Measurements from ENCODE around the gene MORN3. TPM values are rescaled to one million over a fixed set of nuclear protein-coding genes. Genes with fewer than 3 reads are reported as not detected.
"Not testable (repeated sequence)": the region's sequence is repeated elsewhere in the genome, so short reads cannot be mapped to it uniquely, and the experiment has no call there.

The MORN3 gene
- total RNA-seq, 1 donor: 1.4 TPM

DNA sequence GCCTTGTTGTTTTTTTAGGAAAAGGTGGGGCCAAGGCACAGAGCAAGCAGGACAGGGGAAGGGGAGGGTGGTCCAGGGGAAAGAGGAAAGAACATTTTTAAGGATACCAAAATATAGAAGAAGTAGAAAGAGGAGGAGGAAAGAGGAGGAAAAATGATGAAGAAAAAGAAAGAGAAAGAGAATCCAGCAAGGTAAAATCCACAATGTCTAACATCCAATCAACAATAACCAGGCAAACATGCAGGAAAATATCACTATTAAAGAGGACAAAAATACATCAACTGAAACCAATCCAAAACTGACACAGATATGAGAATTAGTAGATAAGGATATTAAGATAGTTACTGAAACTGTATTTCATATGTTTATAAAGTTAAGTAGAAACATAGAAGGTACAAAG, 36.1 kb upstream of the MORN3 start:
- no peak for DNase-seq (ENCODE audit: insufficient read length, low spot score, missing footprints)
- Histone ChIP-seq H3K4me2 (ENCODE audit: insufficient read depth, low read length) (no peak overlapping the region), H4K20me1 (ENCODE audit: insufficient read depth, low read length) (no peaks in the 10 kb centered on the region), H3K27me3 (ENCODE audit: insufficient read depth, low read length) (peaks cover 4% of the 10 kb centered on the region), H3K27ac (ENCODE audit: low read depth, low read length) (no peak overlapping the region), H3K4me3 (ENCODE audit: insufficient read depth, low read length) (no peak overlapping the region), H3K79me2 (ENCODE audit: insufficient read depth, low read length) (no peaks in the 10 kb centered on the region), H3K4me1 (ENCODE audit: insufficient read depth, low read length) (no peaks in the 10 kb centered on the region), H3K36me3 (ENCODE audit: insufficient read depth, low read length) (no peaks in the 10 kb centered on the region), H3K9me3 (ENCODE audit: low read depth, low read length) (no peaks in the 10 kb centered on the region), H2AFZ (ENCODE audit: low read length) (no peak overlapping the region)
- TF ChIP-seq, protein P1, sequence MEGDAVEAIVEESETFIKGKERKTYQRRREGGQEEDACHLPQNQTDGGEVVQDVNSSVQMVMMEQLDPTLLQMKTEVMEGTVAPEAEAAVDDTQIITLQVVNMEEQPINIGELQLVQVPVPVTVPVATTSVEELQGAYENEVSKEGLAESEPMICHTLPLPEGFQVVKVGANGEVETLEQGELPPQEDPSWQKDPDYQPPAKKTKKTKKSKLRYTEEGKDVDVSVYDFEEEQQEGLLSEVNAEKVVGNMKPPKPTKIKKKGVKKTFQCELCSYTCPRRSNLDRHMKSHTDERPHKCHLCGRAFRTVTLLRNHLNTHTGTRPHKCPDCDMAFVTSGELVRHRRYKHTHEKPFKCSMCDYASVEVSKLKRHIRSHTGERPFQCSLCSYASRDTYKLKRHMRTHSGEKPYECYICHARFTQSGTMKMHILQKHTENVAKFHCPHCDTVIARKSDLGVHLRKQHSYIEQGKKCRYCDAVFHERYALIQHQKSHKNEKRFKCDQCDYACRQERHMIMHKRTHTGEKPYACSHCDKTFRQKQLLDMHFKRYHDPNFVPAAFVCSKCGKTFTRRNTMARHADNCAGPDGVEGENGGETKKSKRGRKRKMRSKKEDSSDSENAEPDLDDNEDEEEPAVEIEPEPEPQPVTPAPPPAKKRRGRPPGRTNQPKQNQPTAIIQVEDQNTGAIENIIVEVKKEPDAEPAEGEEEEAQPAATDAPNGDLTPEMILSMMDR (IDR thresholded peaks at IDR 0.05; ENCODE audit: extremely low read depth, low read depth, low read length): no peak

DNA sequence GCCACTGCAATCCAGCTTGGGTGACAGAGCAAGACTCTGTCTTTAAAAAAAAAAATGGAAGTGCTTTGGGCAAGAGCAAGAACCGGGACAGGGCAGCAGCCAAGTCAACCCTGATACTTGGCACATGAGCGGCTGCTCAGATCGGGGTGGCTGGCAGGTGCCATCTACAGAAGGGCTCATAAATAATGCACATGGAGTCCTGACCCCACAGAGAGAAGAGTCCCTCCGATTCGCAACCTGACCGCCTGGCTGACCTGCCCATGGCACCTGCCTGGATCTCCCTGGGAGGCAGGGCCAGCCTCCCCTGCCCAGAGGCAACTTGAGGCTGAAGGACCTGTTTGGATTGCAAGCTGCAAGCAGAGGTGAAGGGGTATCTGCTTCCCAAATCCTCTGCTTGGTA, 33.5 kb upstream of the MORN3 start:
- Histone ChIP-seq H3K27me3 (ENCODE audit: insufficient read depth, low read length) (peaks cover 4% of the 10 kb centered on the region), H3K4me2 (ENCODE audit: insufficient read depth, low read length) (no peak overlapping the region), H3K79me2 (ENCODE audit: insufficient read depth, low read length) (no peaks in the 10 kb centered on the region), H2AFZ (ENCODE audit: low read length) (no peak overlapping the region), H3K4me3 (ENCODE audit: insufficient read depth, low read length) (no peak overlapping the region), H4K20me1 (ENCODE audit: insufficient read depth, low read length) (no peaks in the 10 kb centered on the region), H3K36me3 (ENCODE audit: insufficient read depth, low read length) (no peaks in the 10 kb centered on the region), H3K27ac (ENCODE audit: low read depth, low read length) (no peak overlapping the region), H3K9me3 (ENCODE audit: low read depth, low read length) (no peaks in the 10 kb centered on the region), H3K4me1 (ENCODE audit: insufficient read depth, low read length) (no peaks in the 10 kb centered on the region)
- TF ChIP-seq, protein P1 (IDR thresholded peaks at IDR 0.05; ENCODE audit: extremely low read depth, low read depth, low read length): no peak
- DNase-seq (ENCODE audit: insufficient read length, low spot score, missing footprints): no peak

DNA sequence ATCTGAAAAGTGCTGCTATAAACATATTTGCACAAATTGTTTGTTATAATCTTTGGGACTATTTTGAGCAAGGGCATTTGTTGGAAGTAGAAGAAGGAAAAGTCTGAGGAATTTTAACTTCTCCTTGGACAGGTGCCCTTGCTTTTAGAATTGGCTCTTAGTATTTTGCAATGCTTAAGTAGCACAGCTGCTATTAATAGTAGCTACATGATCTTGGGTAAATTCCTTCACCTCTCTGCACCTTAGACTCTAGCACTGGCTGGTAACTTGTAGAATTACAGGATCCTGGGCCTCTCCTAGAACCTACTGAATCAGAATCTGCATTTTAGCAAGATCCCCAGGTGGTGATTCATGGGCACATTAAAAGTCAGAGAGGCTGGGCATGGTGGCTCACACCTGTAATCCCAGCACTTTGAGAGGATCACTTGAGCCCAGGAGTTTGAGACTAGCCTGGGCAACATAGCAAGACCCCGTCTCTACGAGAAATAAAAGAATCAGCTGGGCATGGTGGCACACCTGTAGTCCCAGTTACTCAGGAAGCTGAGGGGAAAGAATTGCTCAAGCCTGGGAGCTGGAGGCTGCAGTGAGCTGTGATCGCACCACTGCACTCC, 32.3 kb upstream of the MORN3 start:
- peaks cover 4% of the 10 kb centered on the region for H3K27me3 ChIP-seq (ENCODE audit: insufficient read depth, low read length)
- no peaks in the 10 kb centered on the region for H3K4me1 ChIP-seq (ENCODE audit: insufficient read depth, low read length)
- no peaks in the 10 kb centered on the region for H4K20me1 ChIP-seq (ENCODE audit: insufficient read depth, low read length)
- H2AFZ ChIP-seq (ENCODE audit: low read length): no peak overlapping the region
- H3K4me2 ChIP-seq (ENCODE audit: insufficient read depth, low read length): no peak overlapping the region
- no peak overlapping the region for H3K27ac ChIP-seq (ENCODE audit: low read depth, low read length)
- no peaks in the 10 kb centered on the region for H3K79me2 ChIP-seq (ENCODE audit: insufficient read depth, low read length)
- H3K9me3 ChIP-seq (ENCODE audit: low read depth, low read length): no peaks in the 10 kb centered on the region
- no peak overlapping the region for H3K4me3 ChIP-seq (ENCODE audit: insufficient read depth, low read length)
- no peaks in the 10 kb centered on the region for H3K36me3 ChIP-seq (ENCODE audit: insufficient read depth, low read length)
- TF ChIP-seq, protein P1 (IDR thresholded peaks at IDR 0.05; ENCODE audit: extremely low read depth, low read depth, low read length): no peak
- no peak for DNase-seq (ENCODE audit: insufficient read length, low spot score, missing footprints)

DNA sequence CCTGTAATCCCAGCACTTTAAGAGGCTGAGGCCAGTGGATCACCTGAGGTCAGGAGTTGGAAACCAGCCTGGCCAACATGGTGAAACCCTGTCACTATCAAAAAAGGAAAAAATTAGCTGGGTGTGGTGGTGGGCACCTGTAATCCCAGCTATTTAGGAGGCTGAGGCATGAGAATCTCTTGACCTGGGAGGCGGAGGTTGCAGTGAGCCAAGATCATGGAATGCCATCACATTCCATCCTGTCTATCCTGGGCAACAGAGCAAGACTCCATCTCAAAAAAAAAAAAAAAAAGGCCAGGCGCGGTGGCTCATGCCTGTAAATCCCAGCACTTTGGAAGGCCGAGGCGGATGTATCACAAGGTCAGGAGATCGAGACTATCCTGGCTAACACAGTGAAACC, 28.4 kb upstream of the MORN3 start:
- H3K79me2 ChIP-seq (ENCODE audit: insufficient read depth, low read length); H3K27ac ChIP-seq (ENCODE audit: low read depth, low read length); H3K4me1 ChIP-seq (ENCODE audit: insufficient read depth, low read length); H2AFZ ChIP-seq (ENCODE audit: low read length); H3K4me2 ChIP-seq (ENCODE audit: insufficient read depth, low read length); H3K9me3 ChIP-seq (ENCODE audit: low read depth, low read length); DNase-seq (ENCODE audit: insufficient read length, low spot score, missing footprints); H3K4me3 ChIP-seq (ENCODE audit: insufficient read depth, low read length); H3K36me3 ChIP-seq (ENCODE audit: insufficient read depth, low read length); H3K27me3 ChIP-seq (ENCODE audit: insufficient read depth, low read length); H4K20me1 ChIP-seq (ENCODE audit: insufficient read depth, low read length): not testable (repeated sequence)
